Chondrocyte (in vitro differentiated cells): Measurements from ENCODE around the gene SERPINA6. TPM values are rescaled to one million over a fixed set of nuclear protein-coding genes. Genes with fewer than 3 reads are reported as not detected.

Experiments used
- DNase-seq: peaks from one replicate; pipeline ENCODE4 v3.0.0; 2021; ENCODE audit warnings: mixed read lengths, low spot score
- H3K27ac Mint-ChIP-seq: one replicate; pipeline ENCODE4 v1.8.0; 2021; ENCODE audit warnings: mild to moderate bottlenecking, moderate library complexity, mixed read lengths; ENCODE audit not compliant: unreplicated experiment
- H3K27me3 Mint-ChIP-seq: 2 replicates; pipeline ENCODE4 v1.8.0; 2021; ENCODE audit warnings: low read depth, mixed read lengths
- H3K36me3 Mint-ChIP-seq: 2 replicates; pipeline ENCODE4 v1.8.0; 2021; ENCODE audit warnings: low read depth, mixed read lengths
- H3K4me1 Mint-ChIP-seq: 2 replicates; pipeline ENCODE4 v1.8.0; 2021; ENCODE audit warnings: low read depth, mild to moderate bottlenecking, mixed read lengths
- H3K4me3 Mint-ChIP-seq: one replicate; pipeline ENCODE4 v1.8.0; 2021; ENCODE audit warnings: mild to moderate bottlenecking, moderate library complexity, mixed read lengths; ENCODE audit not compliant: unreplicated experiment
- H3K9me3 Mint-ChIP-seq: 2 replicates; pipeline ENCODE4 v1.8.0; 2021; ENCODE audit warnings: low read depth, mixed read lengths
- CTCF ChIP-seq: fragments of 200-600 bp; sonication (generic); IDR thresholded peaks from 2 replicates; pipeline ENCODE4 v1.5.0; 2021; ENCODE audit warnings: antibody characterized with exemption, mild to moderate bottlenecking, moderate library complexity
- total RNA-seq: library from RNA; stranded (reverse); gene quantifications from 3 replicates; pipeline ENCODE4 v1.2.1, GENCODE V29; 2021

Gene SERPINA6
- total RNA-seq, 1 donor from 2014 or later: not detected

DNA sequence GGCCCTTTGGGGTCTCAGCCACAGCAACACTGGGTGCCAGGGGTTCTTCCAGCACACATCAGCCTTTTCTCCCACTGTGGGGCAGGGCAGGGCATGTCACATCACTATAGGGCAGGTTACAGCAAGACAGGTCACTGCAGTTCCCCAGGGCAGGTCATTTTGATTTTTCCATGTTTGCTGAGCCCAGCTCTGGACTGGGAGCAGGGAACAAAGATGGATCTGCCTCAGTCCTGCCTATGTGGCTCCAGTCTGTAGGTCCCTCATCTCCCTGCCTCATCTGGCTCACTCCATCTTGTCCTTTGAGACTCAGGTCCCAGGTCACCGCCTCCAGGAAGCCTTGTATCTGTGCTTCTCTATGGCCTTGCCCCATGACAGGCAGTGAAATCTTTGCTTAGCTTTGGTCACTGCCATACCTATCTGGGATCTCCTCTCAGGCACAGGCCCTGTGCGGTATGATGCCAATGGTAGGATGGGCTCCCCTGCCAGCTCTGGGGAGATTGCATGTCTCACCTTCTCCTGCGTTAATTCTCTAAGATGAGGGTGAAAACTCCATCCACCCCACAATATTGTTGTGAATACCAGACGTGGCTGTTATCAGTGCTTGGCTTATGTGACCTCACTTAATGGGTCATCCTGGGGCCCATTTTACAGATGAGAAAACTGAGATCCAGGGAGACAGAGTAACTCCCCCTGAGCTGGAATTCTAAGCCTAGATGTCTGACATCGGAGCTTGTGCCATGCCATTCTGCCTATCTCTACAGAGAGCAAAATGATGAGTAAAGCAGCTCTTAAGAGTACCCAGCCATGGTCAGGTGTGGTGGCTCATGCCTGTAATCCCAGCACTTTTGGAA, 1.5 kb downstream of the SERPINA6 start:
- peaks cover 9% of the 10 kb centered on the region for H3K4me1 Mint-ChIP-seq
- no peak overlapping the region for H3K4me3 Mint-ChIP-seq
- DNase-seq: no peak
- peaks cover 6% of the 10 kb centered on the region for H3K9me3 Mint-ChIP-seq
- no peaks in the 10 kb centered on the region for H3K36me3 Mint-ChIP-seq
- no peak for TF ChIP-seq CTCF
- peaks cover 3% of the 10 kb centered on the region for H3K27me3 Mint-ChIP-seq
- H3K27ac Mint-ChIP-seq: no peak overlapping the region

- Mint-ChIP-seq H3K4me1 (peaks cover 9% of the 10 kb centered on the region), H3K27ac (no peak overlapping the region), H3K9me3 (peaks cover 11% of the 10 kb centered on the region), H3K36me3 (no peaks in the 10 kb centered on the region), H3K4me3 (no peak overlapping the region), H3K27me3 (peaks cover 3% of the 10 kb centered on the region)
- no peak for DNase-seq
- no peak for TF ChIP-seq CTCF
Observed at GRCh38 chr14:94320243-94320642, 2.9 kb downstream of the SERPINA6 start.

DNA sequence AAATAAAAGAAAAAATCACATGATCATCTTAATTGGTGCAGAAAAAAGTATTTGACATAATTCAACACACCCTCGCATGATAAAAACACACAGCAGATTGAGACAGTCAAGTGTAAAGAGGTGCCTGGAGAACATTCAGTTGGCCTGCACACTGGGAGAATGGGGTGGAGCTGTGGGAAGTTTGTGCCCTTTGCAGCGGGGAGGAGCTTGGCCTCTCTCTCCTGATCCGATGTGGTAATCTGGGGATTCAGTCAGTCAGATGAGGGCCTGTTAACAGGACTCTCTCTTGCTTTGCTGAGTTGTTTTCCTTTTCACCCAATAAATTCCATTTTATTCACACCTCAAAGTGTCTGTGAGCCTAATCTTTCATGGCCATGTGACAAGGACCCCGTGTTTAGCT, 5.9 kb downstream of the SERPINA6 start:
- no peaks in the 10 kb centered on the region for H3K36me3 Mint-ChIP-seq
- H3K27ac Mint-ChIP-seq: no peak overlapping the region
- DNase-seq: no peak
- no peaks in the 10 kb centered on the region for H3K4me1 Mint-ChIP-seq
- TF ChIP-seq CTCF: no peak
- H3K4me3 Mint-ChIP-seq: no peak overlapping the region
- H3K27me3 Mint-ChIP-seq: peaks cover 3% of the 10 kb centered on the region
- H3K9me3 Mint-ChIP-seq: peaks cover 13% of the 10 kb centered on the region

DNA sequence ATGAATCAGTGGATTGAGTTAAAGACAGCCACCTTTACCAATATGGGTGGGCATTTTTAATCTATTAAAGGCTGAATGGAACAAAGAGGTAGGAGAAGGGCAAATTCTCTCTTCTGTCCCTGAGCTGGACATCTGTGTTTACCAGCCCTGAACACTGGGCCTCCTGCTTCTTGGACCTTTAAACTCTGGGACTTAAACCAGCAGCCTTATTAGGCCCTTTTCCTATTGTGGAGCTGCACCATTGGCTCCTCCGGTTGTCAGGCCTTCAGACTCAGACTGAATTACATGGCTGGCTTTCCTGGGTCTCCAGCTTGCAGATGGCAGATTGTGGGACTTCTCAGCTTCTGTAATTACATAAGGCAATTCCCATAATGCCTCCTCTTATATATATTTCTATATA, 6.4 kb downstream of the SERPINA6 start:
- no peak for TF ChIP-seq CTCF
- Mint-ChIP-seq H3K4me3 (no peak overlapping the region), H3K27me3 (peaks cover 3% of the 10 kb centered on the region), H3K9me3 (peaks cover 13% of the 10 kb centered on the region), H3K36me3 (no peaks in the 10 kb centered on the region), H3K4me1 (no peaks in the 10 kb centered on the region), H3K27ac (no peak overlapping the region)
- no peak for DNase-seq

- Mint-ChIP-seq H3K4me1 (no peaks in the 10 kb centered on the region), H3K27me3 (peaks cover 3% of the 10 kb centered on the region), H3K27ac (no peak overlapping the region), H3K9me3 (peaks cover 13% of the 10 kb centered on the region), H3K4me3 (no peak overlapping the region), H3K36me3 (no peaks in the 10 kb centered on the region)
- no peak for TF ChIP-seq CTCF
- DNase-seq: no peak
Observed at GRCh38 chr14:94314890-94315289, 8.2 kb downstream of the SERPINA6 start.
